ENCODE data around the gene SYNDIG1. TPM values are rescaled to one million over a fixed set of nuclear protein-coding genes. Genes with fewer than 3 reads are reported as not detected.

Gene SYNDIG1
- total RNA-seq, 1 donor from 2014 or later = 11.0 TPM

DNA sequence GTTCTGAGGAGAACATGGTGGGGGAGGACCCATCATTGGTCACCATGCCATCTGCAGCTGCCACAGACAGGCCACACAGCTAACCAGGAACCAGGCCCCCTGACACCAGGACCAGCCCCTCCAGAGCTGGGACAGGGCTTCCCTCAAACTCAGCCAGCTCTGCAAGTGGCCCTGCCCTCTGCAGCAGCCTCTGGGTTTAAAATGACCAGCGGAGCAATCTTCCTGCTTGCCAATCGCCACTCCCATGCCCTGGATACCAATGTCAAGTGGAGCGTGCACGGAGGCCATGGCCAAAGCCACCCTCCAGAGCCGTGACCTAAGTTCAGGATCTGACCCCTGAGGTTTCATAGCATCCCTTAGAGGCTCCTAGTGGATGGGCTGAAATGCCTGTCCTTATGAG, 199.4 kb downstream of the SYNDIG1 start:
- no peak for ATAC-seq
- no peak for DNase-seq
- intact Hi-C loops (cut with micrococcal nuclease) = no loop called here

GRCh38 chr20:24669701-24670100, 200.3 kb downstream of the SYNDIG1 start:
- DNase-seq (no peak), ATAC-seq (no peak)
- intact Hi-C loops (cut with micrococcal nuclease) = no loop called here

DNA sequence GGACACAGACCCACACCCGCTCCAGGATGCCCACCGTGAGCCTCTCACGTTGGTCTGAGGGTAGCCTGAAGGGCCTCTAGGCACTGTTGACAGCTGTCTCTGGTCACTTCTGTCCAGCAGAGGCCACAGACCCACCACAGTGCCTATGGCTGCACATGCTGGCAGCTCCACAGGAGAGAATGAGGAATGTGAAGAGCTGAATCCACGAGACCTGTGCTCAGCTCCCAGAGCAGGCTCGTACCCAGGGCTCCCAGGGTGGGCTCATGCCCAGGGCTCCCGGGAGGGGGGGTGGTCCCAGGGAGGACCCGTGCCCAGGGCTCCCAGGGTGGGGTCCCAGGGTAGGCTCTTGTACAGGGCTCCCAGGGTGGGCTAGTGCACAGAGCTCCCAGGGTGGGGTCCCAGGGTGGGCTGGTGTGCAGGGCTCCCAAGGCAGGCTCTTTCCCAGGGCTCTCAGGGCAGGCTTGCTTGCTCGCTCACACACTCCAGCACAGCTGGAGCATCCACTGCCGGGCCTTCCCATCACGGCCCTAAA, 201.0 kb downstream of the SYNDIG1 start:
- no peak for DNase-seq
- no peak for ATAC-seq
- intact Hi-C loops (cut with micrococcal nuclease) = no loop called here

GRCh38 chr20:24670981-24671380, 201.6 kb downstream of the SYNDIG1 start:
- intact Hi-C loops (cut with micrococcal nuclease) = no loop called here
- no peak for DNase-seq
- ATAC-seq = no peak

GRCh38 chr20:24672181-24672880, 202.9 kb downstream of the SYNDIG1 start:
- ATAC-seq = no peak
- DNase-seq = no peak
- intact Hi-C loops (cut with micrococcal nuclease) = no loop called here

DNA sequence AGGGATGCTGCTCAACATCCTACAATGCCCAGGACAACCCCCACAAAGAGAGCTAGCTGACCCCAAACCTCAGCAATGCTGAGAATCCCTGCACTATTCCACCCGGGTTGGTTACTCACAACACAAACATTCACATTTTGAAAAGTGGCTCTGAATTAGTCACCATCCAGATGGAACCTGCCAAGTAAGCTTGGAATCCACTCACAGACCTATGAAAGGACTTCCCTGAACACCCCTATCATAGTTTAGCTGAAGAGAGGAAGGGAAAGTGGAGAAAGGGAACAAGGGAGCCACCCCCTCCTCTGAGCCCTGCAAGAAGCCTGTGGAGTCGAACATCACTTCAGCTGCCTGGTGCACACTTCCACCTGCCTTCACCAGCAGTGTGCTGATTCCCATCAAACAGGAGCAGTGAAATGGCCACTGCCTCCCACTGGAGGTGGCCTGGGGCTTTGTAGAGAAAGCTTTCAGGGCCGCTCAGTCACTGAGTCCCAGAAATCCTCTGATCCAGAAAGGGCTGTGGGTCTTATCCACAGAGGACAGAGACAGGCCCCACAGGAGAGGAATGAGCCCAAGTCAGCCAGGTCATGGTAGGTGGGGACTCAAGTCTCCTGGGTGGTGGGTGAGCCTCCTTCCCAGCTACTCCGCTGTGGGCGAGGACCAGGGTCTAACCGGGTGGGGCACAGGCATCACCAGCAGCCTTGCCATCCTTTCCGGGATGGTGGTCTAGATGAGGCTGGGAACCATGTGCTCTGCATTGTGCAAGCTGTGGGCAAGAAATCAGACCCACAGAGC, 203.7 kb downstream of the SYNDIG1 start:
- no peak for ATAC-seq

DNA sequence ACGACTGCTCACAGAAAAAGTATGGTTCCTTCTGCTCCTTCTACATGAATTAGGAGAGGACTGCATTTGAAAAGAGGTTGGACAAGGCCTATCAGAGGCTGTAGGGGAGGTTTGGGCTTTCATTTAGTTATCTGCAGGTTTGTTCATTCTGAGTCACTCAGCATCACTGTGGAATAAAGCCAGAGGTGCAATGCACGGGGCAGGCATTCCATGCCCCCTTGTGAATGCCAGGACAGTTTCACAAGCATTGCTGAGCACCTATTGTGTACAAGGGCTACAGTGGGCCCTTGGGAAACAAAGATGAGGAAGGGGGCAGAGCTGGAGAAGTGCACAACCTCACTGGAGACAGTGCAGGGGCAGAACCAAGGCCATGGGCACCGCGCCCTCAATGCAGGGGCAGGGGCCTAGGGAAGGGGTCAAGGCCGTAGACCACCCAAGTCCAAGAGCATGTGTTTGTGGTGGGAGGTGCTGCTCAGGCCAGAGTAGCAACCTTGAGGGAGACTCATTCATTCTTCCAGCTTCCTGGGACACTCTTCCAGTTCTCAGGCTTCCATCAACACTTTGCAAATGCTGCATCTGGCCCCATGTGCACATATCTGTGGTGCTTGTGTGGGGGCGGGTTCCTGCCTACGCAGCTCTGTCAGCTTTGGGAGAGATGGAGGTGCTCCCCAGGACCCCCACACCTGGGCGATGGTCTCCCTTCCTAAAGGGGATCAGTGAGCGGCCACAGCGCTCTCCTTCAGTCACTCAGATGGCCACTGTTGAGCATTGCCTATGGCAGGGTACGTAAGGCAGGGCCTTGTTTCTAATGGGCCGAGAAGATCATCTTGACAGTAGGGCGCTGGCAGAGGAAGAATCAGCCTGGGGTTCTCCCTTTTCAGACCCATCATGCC, 204.5 kb downstream of the SYNDIG1 start:
- ATAC-seq = no peak
- no peak for DNase-seq
- intact Hi-C loops (cut with micrococcal nuclease) = no loop called here

More for the DNA sequence above, 203.7 kb downstream of the SYNDIG1 start:
- DNase-seq = no peak
- intact Hi-C loops (cut with micrococcal nuclease) = no loop called here

- intact Hi-C loops (cut with micrococcal nuclease) = no loop called here
- ATAC-seq = no peak
These were observed 205.6 kb downstream of the SYNDIG1 start for GRCh38 chr20:24674921-24675605.

DNA sequence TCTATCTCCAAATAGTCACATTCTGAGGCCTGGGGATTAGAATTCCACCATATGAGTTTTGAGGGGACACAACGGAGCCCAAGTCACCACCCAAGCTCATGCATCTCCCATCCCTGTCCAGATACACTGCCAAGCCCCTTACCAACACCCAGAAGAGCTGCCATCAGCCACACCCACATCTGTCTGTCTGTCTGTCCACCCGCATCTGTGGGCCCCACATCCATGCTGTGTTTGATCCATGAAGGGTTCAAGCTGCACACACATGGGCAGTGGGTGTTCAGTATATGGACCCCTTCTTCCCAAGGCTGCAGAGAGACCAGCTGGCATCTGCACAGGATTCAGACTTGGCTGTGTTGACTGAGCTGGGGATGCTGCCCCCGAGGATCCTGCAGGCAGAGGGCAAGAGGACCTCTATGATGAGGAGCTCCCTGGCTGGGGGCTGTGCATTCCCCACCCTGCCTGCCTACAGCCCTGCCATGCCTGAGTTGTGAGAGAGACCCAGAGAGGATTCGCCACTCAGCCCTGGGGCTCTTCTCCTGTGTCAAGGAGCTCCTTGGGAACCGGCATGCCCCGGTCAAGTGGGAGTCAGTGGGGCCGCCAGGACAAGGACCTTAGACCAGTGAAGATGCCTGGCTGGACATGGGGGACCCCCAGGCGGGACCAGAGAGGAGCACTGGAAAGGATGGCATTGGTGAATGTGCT, 206.4 kb downstream of the SYNDIG1 start:
- intact Hi-C loops (cut with micrococcal nuclease) = no loop called here
- ATAC-seq (no peak), DNase-seq (no peak)

More at GRCh38 chr20:24674921-24675605, 205.6 kb downstream of the SYNDIG1 start:
- no peak for DNase-seq

GRCh38 chr20:24676353-24676977, 207.0 kb downstream of the SYNDIG1 start:
- intact Hi-C loops (cut with micrococcal nuclease) = no loop called here
- no peak for DNase-seq
- ATAC-seq = no peak

GRCh38 chr20:24676978-24677370, 207.5 kb downstream of the SYNDIG1 start:
- ATAC-seq = no peak
- DNase-seq = no peak
- intact Hi-C loops (cut with micrococcal nuclease) = no loop called here

GRCh38 chr20:24677626-24678315, 208.3 kb downstream of the SYNDIG1 start:
- intact Hi-C loops (cut with micrococcal nuclease) = no loop called here
- DNase-seq (no peak), ATAC-seq (no peak)

GRCh38 chr20:24678351-24679106, 209.1 kb downstream of the SYNDIG1 start:
- intact Hi-C loops (cut with micrococcal nuclease) = no loop called here
- peak; percentile 16 for DNase-seq
- ATAC-seq = no peak

GRCh38 chr20:24679448-24680047, 210.1 kb downstream of the SYNDIG1 start:
- ATAC-seq (no peak), DNase-seq (no peak)
- intact Hi-C loops (cut with micrococcal nuclease) = no loop called here

GRCh38 chr20:24681634-24682495, 212.4 kb downstream of the SYNDIG1 start:
- DNase-seq = no peak
- intact Hi-C loops (cut with micrococcal nuclease) = no loop called here
- no peak for ATAC-seq

Data from left ventricle myocardium superior (tissue), 1 donor.